ENCODE results near the gene SERPINB10. TPM values are rescaled to one million over a fixed set of nuclear protein-coding genes. Genes with fewer than 3 reads are reported as not detected.

SERPINB10 gene
- total RNA-seq, 1 experiment from 2014 or later: not detected

- ChIA-PET CTCF (interaction anchor here (2.2 kb wide), 1 partner anchor 27 kb away, joined by 5 read pairs; no protein-coding TSS in a partner anchor), POLR2A (no interaction called here), RAD21 (ENCODE audit: low non-redundant PET in 1 of 2, low total read pairs in 2 of 2, uncharacterized antibody in 2 of 2, unreplicated experiment in 2 of 2) (no interaction called here)
- Histone ChIP-seq H3K4me3 (replicated peaks in 1 of 2; ENCODE audit: low read depth in 1 of 2, low read length in 2 of 2) (no peak overlapping the region), H3K4me2 (ENCODE audit: low read length) (no peak overlapping the region), H3K9me3 (ENCODE audit: control insufficient read depth in 1 of 2, insufficient read depth in 1 of 2, low read depth in 1 of 2, low read length in 2 of 2) (no peaks in the 10 kb centered on the region), H3K4me1 (ENCODE audit: control insufficient read depth in 1 of 2, insufficient read depth in 2 of 2, low read length in 2 of 2) (no peaks in the 10 kb centered on the region), H4K20me1 (ENCODE audit: insufficient read depth) (no peaks in the 10 kb centered on the region), H3K9me2 (ENCODE audit: insufficient read depth) (no peaks in the 10 kb centered on the region), H2AFZ (ENCODE audit: low read depth, low read length, poor library complexity, severe bottlenecking) (no peak overlapping the region), H3K79me2 (ENCODE audit: insufficient read depth, low read length) (no peaks in the 10 kb centered on the region), H3K36me3 (ENCODE audit: control insufficient read depth in 1 of 2, insufficient read depth in 2 of 2, low read length in 2 of 2) (no peaks in the 10 kb centered on the region), H3K9ac (ENCODE audit: low read length) (no peak overlapping the region), H3K27ac (ENCODE audit: low read depth, low read length) (no peak overlapping the region), H3K27me3 (ENCODE audit: insufficient read depth, low read length) (no peaks in the 10 kb centered on the region)
- intact Hi-C loops (cut with micrococcal nuclease): no loop called here
- TF ChIP-seq EZH2phosphoT487 (IDR thresholded peaks at IDR 0.05; ENCODE audit: borderline replicate concordance) (no peak), ELF1 (IDR thresholded peaks at IDR 0.05; ENCODE audit: borderline replicate concordance, low read depth) (no peak), YY1 (IDR thresholded peaks at IDR 0.05; ENCODE audit: extremely low read depth, insufficient replicate concordance, low read depth, low read length) (no peak), ATF3 (IDR thresholded peaks at IDR 0.05) (no peak), ZBTB33 (IDR thresholded peaks at IDR 0.05; ENCODE audit: extremely low read depth, insufficient replicate concordance, low read length) (no peak), ZFX (IDR thresholded peaks at IDR 0.05) (no peak), REST (IDR thresholded peaks at IDR 0.05; ENCODE audit: low read depth) (no peak), CEBPB (IDR thresholded peaks at IDR 0.05; ENCODE audit: low read depth) (no peak), SRF (IDR thresholded peaks at IDR 0.05; ENCODE audit: low read depth) (no peak), MAX (IDR thresholded peaks at IDR 0.05) (no peak), CTCF (IDR thresholded peaks at IDR 0.05 in 2 of 3, conservative IDR thresholded peaks at IDR 0.05 in 1 of 3; ENCODE audit: borderline replicate concordance in 1 of 3, insufficient read depth in 1 of 3, low read depth in 2 of 3, low read length in 2 of 3) (no peak), POLR2AphosphoS5 (IDR thresholded peaks at IDR 0.05; ENCODE audit: low read depth, low read length) (no peak), TCF7L2 (IDR thresholded peaks at IDR 0.05; ENCODE audit: borderline replicate concordance, extremely low read depth, insufficient read depth, insufficient read length) (no peak), EZH2 (IDR thresholded peaks at IDR 0.05) (no peak), FOSL1 (IDR thresholded peaks at IDR 0.05; ENCODE audit: low read depth) (no peak), CBX3 (IDR thresholded peaks at IDR 0.05; ENCODE audit: low read depth) (no peak), ZNF274 (IDR thresholded peaks at IDR 0.05; ENCODE audit: low read depth, low read length) (no peak)
- DNase-seq (ENCODE audit: low read depth, low spot score): no peak
- BruUV-seq (replicated peaks): no TSS peak
- ATAC-seq: no peak
These were observed 1.1 kb downstream of the SERPINB10 start for GRCh38 chr18:63908858-63909257.
